Stimulated activated CD8-positive, alpha-beta memory T cell treated with anti-CD3 and anti-CD28 coated beads, Interleukin-4, amount 100 ng/mL, for 24 hours (primary cell): ENCODE measurements around the gene FAM76B.

Experiments used
- DNase-seq: peaks from one replicate; pipeline ENCODE4 v3.0.0-alpha.2; 2020; ENCODE audit warnings: low read depth

Gene FAM76B

GRCh38 chr11:95729462-95729861, 60.1 kb downstream of the FAM76B start:
- DNase-seq: no peak

- DNase-seq: no peak
Observed at GRCh38 chr11:95728790-95729189, 60.8 kb downstream of the FAM76B start.

GRCh38 chr11:95728094-95728493, 61.5 kb downstream of the FAM76B start:
- no peak for DNase-seq

GRCh38 chr11:95727620-95728019, 62.0 kb downstream of the FAM76B start:
- no peak for DNase-seq

- DNase-seq: no peak
Observed at GRCh38 chr11:95727111-95727510, 62.5 kb downstream of the FAM76B start.

- no peak for DNase-seq
Observed at GRCh38 chr11:95725196-95725595, 64.4 kb downstream of the FAM76B start.

GRCh38 chr11:95723361-95723942, 66.1 kb downstream of the FAM76B start:
- no peak for DNase-seq

GRCh38 chr11:95720195-95720594, 69.4 kb downstream of the FAM76B start:
- no peak for DNase-seq
